Panc1 (cell line): ENCODE measurements around the gene KLF9. TPM values are rescaled to one million over a fixed set of nuclear protein-coding genes. Genes with fewer than 3 reads are reported as not detected.

Experiments used
- ATAC-seq: fragments of 200-7000 bp; cut with Tn5 transposase; 2 replicates; pipeline ENCODE4 v1.9.1; 2020; ENCODE audit warnings: mild to moderate bottlenecking, moderate library complexity
- BruUV-seq: library from RNA; stranded (reverse); fragments of 400-500 nt; replicated peaks from 2 replicates; lab custom pipeline; 2021; lab: Mats Ljungman, UMichigan
- CTCF ChIA-PET: fragments of 300-600 bp; sonication (Branson Sonifier 250); formaldehyde crosslinking; loops from one replicate; lab custom pipeline; 2022; ENCODE audit warnings: antibody characterized with exemption; lab: Charles Lee
- POLR2A ChIA-PET: fragments of 300-600 bp; sonication (Branson Sonifier 250); formaldehyde crosslinking; loops from one replicate; lab custom pipeline; 2022; ENCODE audit warnings: antibody characterized with exemption; lab: Charles Lee
- DNase-seq: peaks from one replicate; pipeline ENCODE4 v3.0.0-alpha.2; 2010; ENCODE audit warnings: low read depth, low spot score
- H3K27ac ChIP-seq: 2 replicates; pipeline ENCODE4 v1.5.1; 2011; ENCODE audit warnings: mild to moderate bottlenecking, low read length, inconsistent platforms
- H3K27me3 ChIP-seq: fragments of 200-500 bp; sonication (Bioruptor generic); 2 replicates; pipeline ENCODE4 v1.6.0; 2014; ENCODE audit warnings: low read length, inconsistent platforms; ENCODE audit not compliant: control insufficient read depth, insufficient read depth
- H3K36me3 ChIP-seq: fragments of 200-500 bp; sonication (Bioruptor generic); 2 replicates; pipeline ENCODE4 v1.5.1; 2014; ENCODE audit warnings: inconsistent platforms, mild to moderate bottlenecking, low read length, moderate library complexity; ENCODE audit not compliant: control insufficient read depth, insufficient read depth
- H3K4me1 ChIP-seq: 2 replicates; pipeline ENCODE4 v1.5.1; 2011; ENCODE audit warnings: inconsistent platforms, mild to moderate bottlenecking, low read length, moderate library complexity; ENCODE audit not compliant: control insufficient read depth, insufficient read depth
- H3K4me3 ChIP-seq, 2 experiments: 2 replicates each; pipeline ENCODE4 v1.5.1; 2011 to 2012; ENCODE audit warnings: low read depth in 2 of 2, low read length in 2 of 2, mild to moderate bottlenecking in 2 of 2, inconsistent platforms in 1 of 2, moderate library complexity in 1 of 2
- H3K9me3 ChIP-seq: fragments of 200-500 bp; sonication (Bioruptor generic); 2 replicates; pipeline ENCODE4 v1.5.1; 2014; ENCODE audit warnings: low read depth, mild to moderate bottlenecking, inconsistent platforms, low read length, moderate library complexity; ENCODE audit not compliant: control insufficient read depth, insufficient read depth
- CTCF ChIP-seq: fragments of 450-650 bp; IDR thresholded peaks from 2 replicates; pipeline ENCODE4 v1.5.1; 2017; ENCODE audit warnings: mild to moderate bottlenecking
- POLR2AphosphoS5 ChIP-seq: IDR thresholded peaks from 2 replicates; pipeline ENCODE4 v1.6.1; 2012; ENCODE audit warnings: mild to moderate bottlenecking, low read depth, low read length, moderate library complexity
- REST ChIP-seq, 2 experiments: IDR thresholded peaks; 2 replicates each; pipeline ENCODE4 v1.6.1; 2011 to 2012; ENCODE audit warnings: low read depth in 2 of 2, control low read depth in 1 of 2, low read length in 1 of 2, mild to moderate bottlenecking in 1 of 2, moderate library complexity in 1 of 2; ENCODE audit not compliant: insufficient read depth in 1 of 2
- SIN3A ChIP-seq: IDR thresholded peaks from 2 replicates; pipeline ENCODE4 v1.6.1; 2012; ENCODE audit warnings: low read depth, mild to moderate bottlenecking, low read length, moderate library complexity, borderline replicate concordance; ENCODE audit not compliant: insufficient read depth
- TCF7L2 ChIP-seq: IDR thresholded peaks from 2 replicates; pipeline ENCODE4 v1.6.1; 2011; ENCODE audit warnings: mild to moderate bottlenecking, low read depth, low read length, inconsistent platforms
- in situ Hi-C: cut with HindIII; loops from 2 replicates; pipeline ENCODE4 v1.10.0; 2016; ENCODE audit warnings: low sequenced_read_pairs, low pct_unique_long_range_greater_than_20kb
- intact Hi-C: fragments of 100-400 bp; cut with micrococcal nuclease; formaldehyde crosslinking; loops from one replicate; pipeline ENCODE4 v1.10.0; 2022; ENCODE audit not compliant: unreplicated experiment
- total RNA-seq: library from RNA; stranded (reverse); gene quantifications from one replicate; pipeline ENCODE4 v1.2.1, GENCODE V29; 2021; ENCODE audit not compliant: unreplicated experiment

The KLF9 gene
- total RNA-seq, 1 experiment from 2014 or later: 0.95 TPM

GRCh38 chr9:70389621-70390266 lies 24.7 kb downstream of the KLF9 start:
- ChIA-PET POLR2A (no interaction called here), CTCF (no interaction called here)
- Histone ChIP-seq H3K27ac (no peak overlapping the region), H3K36me3 (no peaks in the 10 kb centered on the region), H3K27me3 (no peaks in the 10 kb centered on the region), H3K4me3 (no peak overlapping the region), H3K4me1 (no peaks in the 10 kb centered on the region), H3K9me3 (no peaks in the 10 kb centered on the region)
- intact Hi-C loops (no loop called here), in situ Hi-C loops (no loop called here)
- DNase-seq (no peak), ATAC-seq (no peak)
- no TSS peak for BruUV-seq
- no peak for TF ChIP-seq POLR2AphosphoS5
- TF ChIP-seq REST (IDR thresholded peaks at IDR 0.05; ENCODE audit: insufficient read depth in 1 of 2, low read depth in 2 of 2, low read length in 1 of 2): peak; percentile 67 to 69; a peak in 3 of 4 replicates

- in situ Hi-C loops: no loop called here
- no TSS peak for BruUV-seq
Observed at GRCh38 chr9:70389188-70389587, 25.3 kb downstream of the KLF9 start.

More at GRCh38 chr9:70389188-70389587, 25.3 kb downstream of the KLF9 start:
- intact Hi-C loops: no loop called here
- ChIA-PET POLR2A (no interaction called here), CTCF (no interaction called here)
- no peaks in the 10 kb centered on the region for H3K9me3 ChIP-seq
- ATAC-seq (no peak), DNase-seq (no peak)
- no peaks in the 10 kb centered on the region for H3K27me3 ChIP-seq
- no peak overlapping the region for H3K4me3 ChIP-seq
- TF ChIP-seq REST (IDR thresholded peaks at IDR 0.05; ENCODE audit: insufficient read depth in 1 of 2, low read depth in 2 of 2, low read length in 1 of 2): no peak
- TF ChIP-seq POLR2AphosphoS5: no peak
- no peak for TF ChIP-seq TCF7L2
- no peak for TF ChIP-seq CTCF
- no peak for TF ChIP-seq SIN3A
- H3K36me3 ChIP-seq: no peaks in the 10 kb centered on the region
- no peaks in the 10 kb centered on the region for H3K4me1 ChIP-seq
- no peak overlapping the region for H3K27ac ChIP-seq
